Activated T-cell treated with anti-CD3 and anti-CD28 coated beads, Interleukin-2, amount 50 U/mL, for 4 hours (primary cell): Measurements from ENCODE around the gene SH3D21. TPM values are rescaled to one million over a fixed set of nuclear protein-coding genes. Genes with fewer than 3 reads are reported as not detected.
A peak's percentile ranks its signal among the peaks of the same experiment; 100 is the strongest.

ENCODE experiments used
- ATAC-seq, 2 donors: fragments of 200-7000 bp; cut with Tn5 transposase; one replicate each; pipeline ENCODE4 v1.10.0; 2021
- DNase-seq: peaks from one replicate; pipeline ENCODE4 v3.0.0-alpha.2; 2020
- H3K27me3 Mint-ChIP-seq: one replicate; pipeline ENCODE4 v1.8.0; 2021; ENCODE audit warnings: low read depth, mixed read lengths
- H3K36me3 Mint-ChIP-seq: one replicate; pipeline ENCODE4 v1.8.0; 2022; ENCODE audit warnings: mixed read lengths; ENCODE audit not compliant: insufficient read depth
- H3K4me1 Mint-ChIP-seq: one replicate; pipeline ENCODE4 v1.8.0; 2021; ENCODE audit warnings: low read depth, mixed read lengths
- H3K4me3 Mint-ChIP-seq: one replicate; pipeline ENCODE4 v1.8.0; 2021; ENCODE audit warnings: mild to moderate bottlenecking, moderate library complexity, mixed read lengths
- H3K9me3 Mint-ChIP-seq: one replicate; pipeline ENCODE4 v1.8.0; 2021; ENCODE audit warnings: mixed read lengths
- total RNA-seq, 3 donors: library from RNA; stranded (reverse); gene quantifications; one replicate each; pipeline ENCODE4 v1.2.1, GENCODE V29; 2021

The SH3D21 gene
- total RNA-seq = 1 to 10 TPM; 1.7 to 5.6 (median 2.3) TPM

GRCh38 chr1:36306210-36306901 is at the start of gene SH3D21:
Gene SH3D21, plus strand, starts transcription at chr1:36306368. Its CDS starts 53 bp downstream, at chr1:36306421.
- ATAC-seq (peak; percentile 23 to 36), DNase-seq (peak; percentile 40)
- Mint-ChIP-seq H3K27me3 (no peaks in the 10 kb centered on the region), H3K36me3 (peaks cover 18% of the 10 kb centered on the region), H3K4me3 (peak within 1 kb of the TSS; percentile 89), H3K9me3 (no peaks in the 10 kb centered on the region), H3K4me1 (peaks cover 35% of the 10 kb centered on the region)

- Mint-ChIP-seq H3K27me3 (no peaks in the 10 kb centered on the region), H3K36me3 (peaks cover 17% of the 10 kb centered on the region), H3K9me3 (no peaks in the 10 kb centered on the region), H3K4me1 (peaks cover 42% of the 10 kb centered on the region), H3K4me3 (no peak overlapping the region)
- DNase-seq = no peak
- no peak for ATAC-seq
These were observed 49.4 kb upstream of the SH3D21 start for GRCh38 chr1:36256558-36257374.

GRCh38 chr1:36257375-36257767 is 48.8 kb upstream of the SH3D21 start:
- no peak overlapping the region for H3K4me3 Mint-ChIP-seq
- peaks cover 40% of the 10 kb centered on the region for H3K4me1 Mint-ChIP-seq
- H3K27me3 Mint-ChIP-seq = no peaks in the 10 kb centered on the region
- H3K36me3 Mint-ChIP-seq = peaks cover 17% of the 10 kb centered on the region
- DNase-seq (no peak), ATAC-seq (peak in 1 of 2 donors; percentile 56)
- H3K9me3 Mint-ChIP-seq = no peaks in the 10 kb centered on the region

- Mint-ChIP-seq H3K4me1 (peaks cover 29% of the 10 kb centered on the region), H3K9me3 (no peaks in the 10 kb centered on the region), H3K4me3 (no peak overlapping the region), H3K27me3 (no peaks in the 10 kb centered on the region), H3K36me3 (peaks cover 17% of the 10 kb centered on the region)
- no peak for DNase-seq
- no peak for ATAC-seq
These were observed 47.2 kb upstream of the SH3D21 start for GRCh38 chr1:36258960-36259344.

DNA sequence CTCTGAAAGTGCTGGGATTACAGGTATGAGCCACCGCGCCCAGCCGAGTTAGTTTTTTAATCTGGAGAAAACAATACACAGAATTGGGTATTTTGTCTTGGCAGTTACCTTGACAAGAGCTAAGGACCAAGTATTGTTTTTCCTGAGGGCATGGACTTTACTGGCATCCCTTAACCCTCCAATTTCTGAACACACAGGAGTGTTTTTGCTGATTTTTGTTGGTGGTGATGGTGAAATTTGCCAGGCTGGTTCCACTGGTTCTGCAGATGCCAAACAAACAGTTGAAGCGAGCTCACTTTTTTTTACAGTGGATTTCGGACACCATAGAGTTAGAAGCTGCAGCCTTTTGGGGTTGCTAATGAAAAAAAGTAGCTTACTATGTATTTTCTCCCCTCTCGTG is 37.2 kb upstream of the SH3D21 start:
- Mint-ChIP-seq H3K4me3 (no peak overlapping the region), H3K4me1 (peaks cover 17% of the 10 kb centered on the region), H3K36me3 (peaks cover 20% of the 10 kb centered on the region), H3K27me3 (no peaks in the 10 kb centered on the region), H3K9me3 (no peaks in the 10 kb centered on the region)
- no peak for DNase-seq
- ATAC-seq = no peak

DNA sequence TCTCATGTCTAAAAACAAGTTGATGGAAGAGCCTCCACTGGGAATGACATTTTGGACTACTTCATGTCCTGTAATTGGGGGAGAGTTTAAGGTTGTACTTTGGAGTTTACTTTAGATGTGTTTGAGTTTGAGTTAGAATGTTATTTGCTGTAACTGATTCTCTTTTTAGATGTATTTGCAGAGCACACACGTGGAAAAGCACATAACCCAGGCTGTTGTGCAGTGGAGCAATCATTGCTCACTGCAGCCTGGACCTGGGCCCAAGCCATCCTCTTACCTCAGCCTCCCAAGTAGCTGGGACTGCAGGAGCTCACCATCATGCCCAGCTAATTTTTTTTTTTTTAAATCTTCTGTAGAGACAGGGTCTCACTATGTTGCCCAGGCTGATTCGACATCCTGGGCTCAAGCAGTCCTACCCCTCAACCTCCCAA is 36.7 kb upstream of the SH3D21 start:
- Mint-ChIP-seq H3K36me3 (peaks cover 16% of the 10 kb centered on the region), H3K4me3 (no peak overlapping the region), H3K9me3 (no peaks in the 10 kb centered on the region), H3K4me1 (peaks cover 12% of the 10 kb centered on the region), H3K27me3 (no peaks in the 10 kb centered on the region)
- DNase-seq (no peak), ATAC-seq (no peak)

- DNase-seq = no peak
- Mint-ChIP-seq H3K27me3 (no peaks in the 10 kb centered on the region), H3K9me3 (no peaks in the 10 kb centered on the region), H3K4me1 (peaks cover 13% of the 10 kb centered on the region), H3K4me3 (no peak overlapping the region), H3K36me3 (peaks cover 16% of the 10 kb centered on the region)
- ATAC-seq = no peak
These were observed 33.1 kb upstream of the SH3D21 start for GRCh38 chr1:36273024-36273423.

DNA sequence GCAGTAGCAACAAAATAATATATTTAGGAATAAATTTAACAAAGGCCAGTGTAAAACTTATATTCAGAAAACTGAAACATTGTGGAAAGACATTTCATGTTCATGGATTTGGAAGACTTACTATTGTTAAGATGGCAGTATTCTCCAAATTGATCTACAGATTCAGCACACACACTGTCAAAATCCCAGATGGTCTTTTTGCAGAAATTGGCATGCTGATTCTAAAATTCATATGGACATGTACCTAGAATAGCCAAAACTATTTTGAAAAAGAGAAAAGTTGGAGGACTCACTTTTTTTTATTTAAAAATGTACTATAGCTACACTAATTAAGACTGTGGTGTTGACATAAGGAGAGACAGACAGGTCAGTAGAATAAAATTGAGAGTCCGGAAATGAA is 32.0 kb upstream of the SH3D21 start:
- H3K9me3 Mint-ChIP-seq = no peaks in the 10 kb centered on the region
- DNase-seq (no peak), ATAC-seq (no peak)
- peaks cover 17% of the 10 kb centered on the region for H3K4me1 Mint-ChIP-seq
- no peak overlapping the region for H3K4me3 Mint-ChIP-seq
- H3K36me3 Mint-ChIP-seq = peaks cover 14% of the 10 kb centered on the region
- no peaks in the 10 kb centered on the region for H3K27me3 Mint-ChIP-seq

- Mint-ChIP-seq H3K4me1 (peaks cover 39% of the 10 kb centered on the region), H3K9me3 (no peaks in the 10 kb centered on the region), H3K27me3 (no peaks in the 10 kb centered on the region), H3K36me3 (peaks cover 8% of the 10 kb centered on the region), H3K4me3 (no peak overlapping the region)
- ATAC-seq (no peak), DNase-seq (no peak)
These were observed 29.5 kb upstream of the SH3D21 start for GRCh38 chr1:36276688-36277087.

- ATAC-seq (no peak), DNase-seq (no peak)
- no peaks in the 10 kb centered on the region for H3K27me3 Mint-ChIP-seq
- no peaks in the 10 kb centered on the region for H3K9me3 Mint-ChIP-seq
- no peak overlapping the region for H3K4me3 Mint-ChIP-seq
- H3K36me3 Mint-ChIP-seq = peaks cover 12% of the 10 kb centered on the region
- peaks cover 35% of the 10 kb centered on the region for H3K4me1 Mint-ChIP-seq
These were observed 26.9 kb upstream of the SH3D21 start for GRCh38 chr1:36279110-36279788.

- Mint-ChIP-seq H3K27me3 (no peaks in the 10 kb centered on the region), H3K9me3 (no peaks in the 10 kb centered on the region), H3K4me1 (peaks cover 35% of the 10 kb centered on the region), H3K4me3 (no peak overlapping the region), H3K36me3 (peaks cover 14% of the 10 kb centered on the region)
- ATAC-seq = no peak
- no peak for DNase-seq
These were observed 26.3 kb upstream of the SH3D21 start for GRCh38 chr1:36279789-36280296.

DNA sequence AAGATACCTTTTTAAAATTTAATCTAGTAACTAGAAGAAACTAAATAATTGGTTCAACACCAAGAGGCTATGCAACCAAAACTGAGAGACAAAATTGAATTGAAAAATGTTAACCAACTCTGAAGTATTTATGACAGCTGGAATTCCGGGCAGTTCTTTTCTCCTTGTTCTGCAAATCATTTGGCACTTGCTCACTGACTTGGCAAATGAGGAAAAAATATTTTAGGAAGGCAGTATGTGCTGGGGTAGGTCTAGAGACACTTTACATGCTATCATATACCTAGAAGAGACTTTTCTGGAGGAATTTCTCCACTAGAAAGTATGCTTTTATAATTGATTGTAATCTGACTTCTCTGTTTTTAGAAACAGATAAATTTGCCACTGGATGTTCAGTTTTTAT is 22.1 kb upstream of the SH3D21 start:
- H3K4me3 Mint-ChIP-seq = no peak overlapping the region
- peaks cover 41% of the 10 kb centered on the region for H3K4me1 Mint-ChIP-seq
- H3K9me3 Mint-ChIP-seq = no peaks in the 10 kb centered on the region
- peaks cover 38% of the 10 kb centered on the region for H3K36me3 Mint-ChIP-seq
- no peaks in the 10 kb centered on the region for H3K27me3 Mint-ChIP-seq
- no peak for ATAC-seq
- no peak for DNase-seq

DNA sequence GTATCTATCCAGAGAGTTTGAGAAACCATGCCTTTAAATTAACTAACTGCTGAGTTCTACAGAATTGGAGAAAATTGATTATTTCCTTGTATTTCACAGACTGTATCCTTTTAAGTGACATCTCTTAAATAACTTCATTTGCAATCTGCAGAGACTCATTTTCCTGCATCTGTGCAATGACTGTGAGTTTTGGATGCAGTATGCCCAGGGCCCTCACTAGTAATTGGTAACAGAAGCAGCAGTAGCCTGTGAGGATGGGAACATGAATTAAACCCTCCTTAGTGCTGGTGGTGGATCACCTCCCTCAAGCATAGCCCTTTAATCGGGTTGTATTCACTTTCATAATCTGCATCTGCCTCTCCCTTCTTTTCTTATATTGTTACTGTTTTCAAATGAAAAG is 21.7 kb upstream of the SH3D21 start:
- Mint-ChIP-seq H3K36me3 (peaks cover 41% of the 10 kb centered on the region), H3K9me3 (no peaks in the 10 kb centered on the region), H3K4me3 (no peak overlapping the region), H3K4me1 (peaks cover 37% of the 10 kb centered on the region), H3K27me3 (no peaks in the 10 kb centered on the region)
- DNase-seq (no peak), ATAC-seq (no peak)

GRCh38 chr1:36285443-36286101 is 20.6 kb upstream of the SH3D21 start:
- Mint-ChIP-seq H3K4me3 (no peak overlapping the region), H3K36me3 (peaks cover 46% of the 10 kb centered on the region), H3K4me1 (peaks cover 27% of the 10 kb centered on the region), H3K9me3 (no peaks in the 10 kb centered on the region), H3K27me3 (no peaks in the 10 kb centered on the region)
- DNase-seq = peak; percentile 53
- peak; percentile 79 to 86 for ATAC-seq
